GM19193 (cell line): ENCODE results near the gene SLC11A2.

Experiments used
- POLR2A ChIP-seq: IDR thresholded peaks from 4 replicates; pipeline ENCODE4 v1.6.1; 2011; ENCODE audit not compliant: insufficient read depth, insufficient read length; ENCODE audit errors: extremely low read depth

Gene SLC11A2

GRCh38 chr12:50947933-50948626 is 78.1 kb downstream of the SLC11A2 start:
- TF ChIP-seq POLR2A, result no peak

GRCh38 chr12:50937653-50938052 is 88.5 kb downstream of the SLC11A2 start:
- no peak for TF ChIP-seq POLR2A

GRCh38 chr12:50936821-50937530 is 89.2 kb downstream of the SLC11A2 start:
- no peak for TF ChIP-seq POLR2A

DNA sequence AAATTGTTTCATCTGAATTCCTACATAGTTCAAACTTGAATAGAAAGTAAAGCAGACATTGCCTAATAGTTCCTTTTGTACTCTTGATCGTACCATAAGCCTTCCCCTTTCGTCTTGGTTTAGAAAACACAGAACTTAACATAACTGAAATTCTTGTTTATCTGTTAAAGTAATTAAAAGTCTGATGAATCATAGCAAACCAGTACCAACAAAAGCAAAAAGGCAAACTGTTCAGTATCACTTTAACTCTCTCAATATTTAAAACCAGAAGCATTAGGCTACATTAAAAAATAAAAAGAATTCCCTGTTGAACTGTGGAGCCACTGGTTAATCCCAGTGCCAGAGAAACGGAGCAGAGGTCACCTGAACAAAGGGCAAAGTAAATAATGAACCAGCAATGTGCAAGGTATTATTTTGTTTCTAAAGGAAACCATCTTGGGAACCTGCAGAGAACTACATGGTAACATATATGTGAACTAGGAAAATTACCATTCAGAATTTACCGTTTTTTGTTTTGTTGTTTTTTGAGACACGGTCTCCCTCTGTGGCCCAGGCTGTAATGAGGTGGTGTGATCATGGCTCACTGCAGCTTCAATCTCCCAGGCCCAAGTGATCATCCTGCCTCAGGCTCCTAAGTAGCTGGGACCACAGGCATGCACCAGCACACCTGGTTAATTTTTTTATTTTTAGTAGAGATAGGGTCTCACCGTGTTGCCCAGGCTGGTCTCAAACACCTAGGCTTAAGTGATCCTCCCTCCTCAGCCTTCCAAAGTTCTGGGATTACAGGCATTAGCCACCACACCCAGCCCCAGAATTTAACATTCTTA is 91.0 kb downstream of the SLC11A2 start:
- no peak for TF ChIP-seq POLR2A

GRCh38 chr12:50934371-50934851 is 91.8 kb downstream of the SLC11A2 start:
- TF ChIP-seq POLR2A, result no peak

DNA sequence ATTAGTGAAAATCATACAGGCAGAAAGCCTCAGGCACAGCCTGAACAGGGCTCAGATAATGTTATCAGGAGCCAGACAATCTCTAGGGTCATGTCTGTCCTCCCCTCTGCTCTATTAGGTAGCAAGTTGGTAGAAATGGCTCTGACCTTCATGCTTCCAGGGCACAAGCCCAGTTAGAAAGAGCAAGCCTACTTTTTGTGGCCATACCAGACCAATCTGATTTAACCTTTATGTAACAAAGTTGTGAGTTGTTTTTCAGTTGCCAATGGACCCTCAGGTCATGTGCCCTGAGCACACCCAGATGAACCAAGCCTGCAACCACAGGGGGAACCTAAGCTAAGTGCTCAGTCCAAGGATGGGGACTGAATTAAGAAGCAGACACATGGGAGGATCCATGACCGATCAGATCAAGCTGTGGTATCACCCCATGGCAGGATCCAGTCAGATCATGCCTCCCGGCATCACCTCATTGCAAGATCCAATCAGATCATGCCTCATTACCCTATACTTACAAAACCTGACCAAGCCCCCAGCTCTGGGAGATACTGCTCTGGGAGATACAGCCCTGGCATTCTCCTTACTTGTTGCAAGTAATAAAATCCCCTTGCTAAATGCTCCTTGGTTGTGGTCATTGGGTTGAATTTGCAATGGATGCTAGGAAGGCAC is 92.6 kb downstream of the SLC11A2 start:
- TF ChIP-seq POLR2A, result no peak

DNA sequence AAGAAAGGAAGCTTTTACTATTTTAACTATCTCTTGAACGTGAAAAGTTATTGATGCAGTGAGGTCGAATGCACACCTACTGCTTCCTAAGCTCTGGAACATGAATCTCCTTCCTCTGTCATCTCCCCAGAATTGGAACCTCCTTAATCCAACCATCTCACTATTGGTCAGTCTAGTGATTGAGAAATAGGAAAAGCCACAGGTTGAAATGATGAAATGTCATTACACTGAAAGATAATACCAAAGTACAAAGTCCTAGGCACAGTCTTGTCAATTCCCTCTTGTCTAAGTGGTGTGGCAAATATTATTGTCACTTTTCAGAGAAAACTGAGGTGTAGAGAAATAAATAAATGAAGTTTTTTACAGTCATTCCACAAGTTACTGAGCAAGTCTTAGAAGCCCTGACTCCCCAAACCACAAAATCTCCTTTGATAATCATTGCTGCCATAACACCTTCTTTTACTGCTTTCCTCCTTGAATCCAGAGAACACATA is 93.3 kb downstream of the SLC11A2 start:
- no peak for TF ChIP-seq POLR2A

- no peak for TF ChIP-seq POLR2A
Observed at GRCh38 chr12:50929831-50930230, 96.4 kb downstream of the SLC11A2 start.
